B cell (primary cell): ENCODE results near the gene MAST2. TPM values are rescaled to one million over a fixed set of nuclear protein-coding genes. Genes with fewer than 3 reads are reported as not detected.

Source experiments
- ATAC-seq: fragments of 200-7000 bp; cut with Tn5 transposase; one replicate; pipeline ENCODE4 v1.10.0; 2021; ENCODE audit warnings: low read depth, mild to moderate bottlenecking, moderate number of reproducible peaks, moderate library complexity
- CTCF ChIA-PET: fragments of 350-600 bp; sonication (Branson Sonifier 250); formaldehyde crosslinking; loops from one replicate; lab custom pipeline; 2021; ENCODE audit warnings: antibody characterized with exemption, inconsistent platforms; lab: Charles Lee
- POLR2A ChIA-PET: fragments of 350-600 bp; sonication (Branson Sonifier 250); formaldehyde crosslinking; loops from one replicate; lab custom pipeline; 2021; ENCODE audit warnings: antibody characterized with exemption; lab: Charles Lee
- DNase-seq: peaks from one replicate; pipeline ENCODE4 v3.0.0; 2013
- H2AFZ ChIP-seq: 2 replicates; pipeline ENCODE4 v1.6.1; 2012; ENCODE audit warnings: mild to moderate bottlenecking, low read depth, low read length; ENCODE audit not compliant: insufficient read depth, poor library complexity, severe bottlenecking
- H3K27ac ChIP-seq, 2 donors: 1 replicate in 1 of 2; 2 replicates in 1 of 2; pipeline ENCODE4 v1.5.1; 2012 to 2013; ENCODE audit warnings: low read length in 2 of 2, mild to moderate bottlenecking in 2 of 2, moderate library complexity in 1 of 2
- H3K27me3 ChIP-seq, 4 experiments: fragments of 200-600 bp in 1 of 4; sonication (generic) in 1 of 4; replicated peaks in 1 of 4; 1 replicate in 2 of 4; 2 replicates in 2 of 4; pipeline versions ENCODE4 v1.6.1 to v1.7.0; 2013 to 2016; ENCODE audit warnings: low read length in 3 of 4, mild to moderate bottlenecking in 2 of 4, mixed read lengths in 1 of 4, moderate library complexity in 1 of 4; ENCODE audit not compliant: insufficient read depth in 4 of 4, control insufficient read depth in 3 of 4; ENCODE audit errors: control extremely low read depth in 1 of 4
- H3K36me3 ChIP-seq, 2 experiments: replicated peaks in 1 of 2; 1 replicate in 1 of 2; 2 replicates in 1 of 2; pipeline versions ENCODE4 v1.6.1 to v1.7.1; 2013; ENCODE audit warnings: low read length in 1 of 2; ENCODE audit not compliant: insufficient read depth in 2 of 2, control insufficient read depth in 1 of 2; ENCODE audit errors: control extremely low read depth in 1 of 2, extremely low read depth in 1 of 2
- H3K4me1 ChIP-seq, 2 donors: fragments of 200-600 bp in 1 of 2; sonication (generic) in 1 of 2; 1 replicate in 1 of 2; 2 replicates in 1 of 2; pipeline versions ENCODE4 v1.5.1 to v1.6.1; 2013 to 2017; ENCODE audit warnings: low read length in 2 of 2; ENCODE audit not compliant: control insufficient read depth in 2 of 2, insufficient read depth in 2 of 2
- H3K4me2 ChIP-seq: replicated peaks from 2 replicates; pipeline ENCODE3; 2012; ENCODE audit warnings: mild to moderate bottlenecking, low read depth, low read length; ENCODE audit not compliant: poor library complexity, severe bottlenecking
- H3K4me3 ChIP-seq, 5 experiments: fragments of 200-600 bp in 1 of 5; sonication (generic) in 1 of 5; 1 replicate in 3 of 5; 2 replicates in 2 of 5; pipeline versions ENCODE4 v1.5.1 to v1.7.0; 2011 to 2016; ENCODE audit warnings: low read length in 4 of 5, mild to moderate bottlenecking in 4 of 5, low read depth in 2 of 5, control low read depth in 1 of 5, moderate library complexity in 1 of 5; ENCODE audit not compliant: insufficient read depth in 1 of 5; ENCODE audit errors: control extremely low read depth in 1 of 5, extremely low read depth in 1 of 5
- H3K79me2 ChIP-seq: fragments of 200-600 bp; sonication (generic); one replicate; pipeline ENCODE4 v1.6.0; 2016; ENCODE audit warnings: low read length; ENCODE audit not compliant: control insufficient read depth, insufficient read depth
- H3K9ac ChIP-seq: fragments of 200-600 bp; sonication (generic); 2 replicates; pipeline ENCODE4 v1.6.1; 2017; ENCODE audit warnings: mild to moderate bottlenecking, low read length, moderate library complexity
- H3K9me3 ChIP-seq, 3 donors: one replicate each; pipeline versions ENCODE4 v1.6.1 to v1.7.1; 2013; ENCODE audit warnings: low read length in 2 of 3; ENCODE audit not compliant: control insufficient read depth in 2 of 3, insufficient read depth in 1 of 3; ENCODE audit errors: control extremely low read depth in 1 of 3
- H4K20me1 ChIP-seq: 2 replicates; pipeline ENCODE4 v1.6.0; 2012; ENCODE audit warnings: mild to moderate bottlenecking, low read length; ENCODE audit not compliant: insufficient read depth, control insufficient read depth, poor library complexity, severe bottlenecking
- H3K27ac Mint-ChIP-seq: one replicate; pipeline ENCODE4 v1.8.0; 2021; ENCODE audit warnings: mixed read lengths
- H3K27me3 Mint-ChIP-seq: one replicate; pipeline ENCODE4 v1.8.0; 2021; ENCODE audit warnings: mixed read lengths
- H3K4me1 Mint-ChIP-seq: one replicate; pipeline ENCODE4 v1.8.0; 2021; ENCODE audit warnings: mixed read lengths
- H3K4me3 Mint-ChIP-seq: one replicate; pipeline ENCODE4 v1.8.0; 2021; ENCODE audit warnings: mixed read lengths
- H3K9me3 Mint-ChIP-seq: one replicate; pipeline ENCODE4 v1.8.0; 2022; ENCODE audit warnings: mixed read lengths; ENCODE audit not compliant: insufficient read depth
- CTCF ChIP-seq: fragments of 200-600 bp; IDR thresholded peaks from one replicate; pipeline ENCODE4 v1.8.0; 2022; ENCODE audit warnings: antibody characterized with exemption, mild to moderate bottlenecking
- EZH2 ChIP-seq: IDR thresholded peaks from 2 replicates; pipeline ENCODE4 v1.6.1; 2012; ENCODE audit warnings: borderline replicate concordance, low read depth, mild to moderate bottlenecking, moderate library complexity, low read length; ENCODE audit not compliant: insufficient read depth, poor library complexity, severe bottlenecking
- WGBS: methylation state at CpG from one replicate; pipeline ENCODE4 v1.1.5; 2013; ENCODE audit warnings: missing lambda C conversion rate; ENCODE audit not compliant: insufficient coverage; 5-methylcytosine and 5-hydroxymethylcytosine counted together
- intact Hi-C: fragments of 100-400 bp; cut with micrococcal nuclease; formaldehyde crosslinking; loops from one replicate; pipeline ENCODE4 v1.10.0; 2022
- polyA plus RNA-seq: library from polyadenylated mRNA; depleted of rRNA; stranded (reverse); fragments of >200 nt; gene quantifications from 2 replicates; pipeline ENCODE4 v1.2.3, GENCODE V29; 2012
- total RNA-seq, 2 donors: library from RNA; stranded (reverse); fragments of 120-200 nt in 1 of 2; gene quantifications; 1 replicate in 1 of 2; 2 replicates in 1 of 2; pipeline versions ENCODE4 v1.2.3 to v1.2.4, GENCODE V29; 2013 to 2022

The MAST2 gene
- total and polyA plus RNA-seq, 2 donors (not counting 1 experiment from before 2014, with no cell fraction given): 12.5 to 23.3 TPM

- no peak overlapping the region for H3K4me3 ChIP-seq
- H2AFZ ChIP-seq: no peak overlapping the region
- ChIA-PET CTCF (no interaction called here), POLR2A (no interaction called here)
- TF ChIP-seq CTCF (no peak), EZH2 (no peak)
- H3K9me3 ChIP-seq: peaks cover 0 to 4% (median 0%) of the 10 kb centered on the region in 3 donors
- H4K20me1 ChIP-seq: no peaks in the 10 kb centered on the region
- ATAC-seq (no peak), DNase-seq (no peak)
- no CpG with 5 or more reads among the region's 2 CpGs for WGBS
- no peak overlapping the region for H3K9ac ChIP-seq
- no peak overlapping the region for H3K27ac ChIP-seq
- Mint-ChIP-seq H3K9me3 (no peaks in the 10 kb centered on the region), H3K4me1 (no peaks in the 10 kb centered on the region), H3K4me3 (no peak overlapping the region), H3K27me3 (no peaks in the 10 kb centered on the region), H3K27ac (no peak overlapping the region)
- intact Hi-C loops: no loop called here
- no peak overlapping the region for H3K4me2 ChIP-seq
- H3K36me3 ChIP-seq: no peaks in the 10 kb centered on the region
- H3K79me2 ChIP-seq: no peaks in the 10 kb centered on the region
- no peaks in the 10 kb centered on the region for H3K27me3 ChIP-seq
- no peaks in the 10 kb centered on the region for H3K4me1 ChIP-seq
These were observed 175.8 kb downstream of the MAST2 start for GRCh38 chr1:45979074-45979777.

- no peak for DNase-seq
- Histone ChIP-seq H3K4me3 (no peak overlapping the region), H3K4me1 (no peaks in the 10 kb centered on the region), H3K27ac (no peak overlapping the region), H3K36me3 (no peaks in the 10 kb centered on the region), H3K27me3 (no peaks in the 10 kb centered on the region), H3K9ac (no peak overlapping the region), H3K9me3 (peaks cover 0 to 4% (median 0%) of the 10 kb centered on the region in 3 donors), H2AFZ (no peak overlapping the region), H3K4me2 (no peak overlapping the region), H4K20me1 (no peaks in the 10 kb centered on the region), H3K79me2 (no peaks in the 10 kb centered on the region)
- TF ChIP-seq CTCF: no peak
- TF ChIP-seq EZH2: no peak
- intact Hi-C loops: no loop called here
- 100% methylated on average over 3 of the region's 5 CpGs for WGBS
- H3K9me3 Mint-ChIP-seq: no peaks in the 10 kb centered on the region
- no peak overlapping the region for H3K4me3 Mint-ChIP-seq
- no peaks in the 10 kb centered on the region for H3K27me3 Mint-ChIP-seq
- no peak for ATAC-seq
- POLR2A ChIA-PET: no interaction called here
- no peaks in the 10 kb centered on the region for H3K4me1 Mint-ChIP-seq
- no peak overlapping the region for H3K27ac Mint-ChIP-seq
- CTCF ChIA-PET: no interaction called here
These were observed 176.4 kb downstream of the MAST2 start for GRCh38 chr1:45979778-45980176.
